Activated T-helper 9 cell treated with anti-CD3 and anti-CD28 coated beads, Interleukin-2, amount 50 U/mL, for 16 hours (primary cell): Measurements from ENCODE around the gene CMSS1.

Experiments used
- DNase-seq: peaks from one replicate; pipeline ENCODE4 v3.0.0-alpha.2; 2020; ENCODE audit warnings: low read depth

Gene CMSS1

GRCh38 chr3:99934975-99935797, 117.5 kb downstream of the CMSS1 start:
- no peak for DNase-seq

GRCh38 chr3:99938270-99938911, 120.7 kb downstream of the CMSS1 start:
- no peak for DNase-seq

GRCh38 chr3:99939876-99940275, 122.2 kb downstream of the CMSS1 start:
- no peak for DNase-seq

DNA sequence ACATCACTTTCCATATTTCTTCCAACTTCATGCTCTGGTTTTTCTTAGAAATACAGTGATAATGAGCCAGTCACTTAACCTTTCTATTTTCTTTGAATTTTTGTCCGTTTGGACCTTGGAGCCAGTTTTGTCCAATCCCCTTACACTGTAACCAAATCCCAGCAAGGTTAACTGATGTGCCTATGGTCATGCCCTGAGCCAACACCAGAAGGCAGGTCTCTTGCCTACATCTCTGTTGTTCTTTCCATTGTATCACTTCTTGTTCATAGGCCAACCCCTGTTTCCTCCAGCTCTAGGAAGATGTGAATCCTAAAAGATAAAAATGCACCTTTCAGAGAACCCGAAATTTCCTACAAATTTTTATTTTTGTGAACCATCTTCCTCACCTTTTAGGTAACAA, 122.7 kb downstream of the CMSS1 start:
- DNase-seq = no peak

GRCh38 chr3:99941211-99941610, 123.5 kb downstream of the CMSS1 start:
- DNase-seq = no peak

DNA sequence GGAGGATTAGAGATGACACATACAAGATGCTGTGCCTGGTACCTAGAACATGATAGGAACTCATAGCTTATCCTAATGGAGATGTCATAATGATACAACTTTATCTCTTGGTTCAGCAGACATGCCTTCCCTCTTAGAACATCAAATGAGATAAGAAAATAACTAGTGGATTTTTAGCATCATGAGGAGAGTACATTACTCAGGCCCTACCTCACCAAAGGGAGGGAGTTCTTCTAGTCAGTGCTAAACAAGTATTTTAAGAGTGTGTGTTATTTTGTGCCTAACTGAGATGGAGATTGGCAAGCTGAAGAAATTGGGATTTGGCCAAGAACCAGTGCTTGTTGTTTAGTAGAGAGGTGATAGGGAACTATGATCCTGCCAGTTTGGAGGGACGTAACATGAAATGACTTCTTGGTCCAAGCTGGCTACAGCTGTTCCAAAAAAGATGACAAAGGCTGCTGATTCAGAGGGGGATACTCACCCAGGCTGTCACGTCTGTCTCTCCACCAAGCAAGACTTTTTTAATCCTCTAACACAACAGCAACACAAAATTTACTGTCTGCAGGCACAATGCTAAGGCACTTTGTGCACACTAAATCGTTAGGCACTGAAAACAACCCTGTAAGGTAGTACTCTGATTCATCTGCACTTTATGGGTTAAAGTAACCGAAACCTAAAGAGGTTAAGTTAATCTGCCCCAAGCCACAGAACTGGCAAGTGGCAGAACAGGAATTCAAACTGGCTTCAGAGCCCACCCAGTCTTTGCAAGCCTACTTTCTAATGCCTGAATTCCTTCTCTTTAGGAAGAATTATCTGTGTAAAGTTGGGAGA, 126.5 kb downstream of the CMSS1 start:
- no peak for DNase-seq

DNA sequence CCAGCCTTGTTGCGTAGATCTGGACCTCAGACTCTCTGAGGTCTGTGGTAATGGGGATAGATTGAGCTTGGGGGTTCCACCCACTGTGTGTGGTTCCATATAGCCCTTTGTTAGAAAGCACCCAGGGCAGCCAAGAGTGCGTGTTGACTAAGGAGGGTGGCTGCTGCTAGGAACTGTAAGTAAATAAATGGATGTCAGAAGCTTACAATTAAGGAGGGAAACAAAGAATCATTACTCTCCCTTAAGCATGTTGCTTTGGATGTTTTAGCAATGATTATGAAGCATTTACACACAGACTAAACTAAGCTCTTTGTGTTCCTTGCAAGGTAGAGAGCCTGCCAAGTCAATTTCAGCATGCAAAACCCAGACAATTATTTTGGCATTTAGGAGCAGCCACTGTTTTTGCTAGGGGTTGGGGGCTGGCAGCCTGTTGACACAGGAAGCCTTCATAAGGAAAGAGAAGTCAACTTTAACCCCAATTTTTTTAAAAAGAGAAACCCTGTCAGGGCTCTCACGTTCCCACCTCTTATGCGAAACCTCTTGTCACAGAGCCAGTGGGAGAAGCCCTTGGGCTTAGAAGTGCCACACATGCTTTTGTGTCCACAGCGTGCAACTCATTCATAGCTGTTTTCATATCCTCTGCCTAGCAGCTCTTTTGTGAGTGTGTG, 127.8 kb downstream of the CMSS1 start:
- DNase-seq = no peak

DNA sequence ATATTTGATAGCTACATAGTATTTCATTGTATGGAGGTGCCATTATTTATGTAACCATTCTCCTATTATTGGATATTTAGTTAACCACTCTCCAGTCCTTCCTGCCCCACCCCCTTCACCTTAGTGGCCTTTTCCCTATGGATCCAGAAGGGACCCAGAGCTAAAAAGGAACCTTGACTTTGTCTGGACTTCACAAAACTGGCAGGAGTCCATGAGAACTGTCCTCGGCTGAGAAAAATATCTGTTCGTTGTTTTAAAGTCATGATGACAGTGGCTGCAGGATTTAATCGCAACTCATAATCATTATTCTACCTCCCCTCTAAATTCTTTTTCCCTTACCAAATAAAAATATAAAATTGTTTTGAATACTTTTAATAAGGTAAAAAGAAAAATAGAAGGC, 129.7 kb downstream of the CMSS1 start:
- no peak for DNase-seq

DNA sequence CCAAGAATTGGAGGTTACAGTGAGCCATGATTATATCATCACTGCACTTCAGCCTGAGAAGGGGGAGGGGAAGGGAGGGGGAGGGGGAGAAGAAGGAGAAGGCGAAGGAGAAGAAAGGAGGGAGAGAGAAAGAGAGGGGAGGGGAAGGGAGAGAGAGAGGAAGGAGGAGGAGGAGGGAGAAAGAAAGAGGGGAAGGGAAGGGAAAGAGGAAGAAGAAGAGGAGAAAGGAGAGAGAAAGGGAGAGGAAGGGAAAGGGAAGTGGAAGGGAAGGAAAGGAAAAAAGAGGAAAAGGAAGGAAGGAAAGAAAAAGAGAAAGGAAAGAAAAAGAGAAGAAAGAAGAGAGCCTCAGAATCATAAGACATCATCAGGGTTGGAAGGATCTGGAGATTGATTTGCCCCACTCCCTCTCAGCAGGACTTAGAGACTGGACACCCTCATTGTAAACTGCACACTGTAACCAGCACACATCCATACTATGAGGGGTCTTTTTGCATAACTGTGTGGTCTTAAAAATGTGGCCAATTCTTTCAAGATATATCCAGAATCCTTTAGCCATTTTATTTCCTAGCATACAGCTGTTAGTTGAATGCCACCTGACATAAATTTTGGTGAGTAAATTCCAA, 130.9 kb downstream of the CMSS1 start:
- DNase-seq = no peak

DNA sequence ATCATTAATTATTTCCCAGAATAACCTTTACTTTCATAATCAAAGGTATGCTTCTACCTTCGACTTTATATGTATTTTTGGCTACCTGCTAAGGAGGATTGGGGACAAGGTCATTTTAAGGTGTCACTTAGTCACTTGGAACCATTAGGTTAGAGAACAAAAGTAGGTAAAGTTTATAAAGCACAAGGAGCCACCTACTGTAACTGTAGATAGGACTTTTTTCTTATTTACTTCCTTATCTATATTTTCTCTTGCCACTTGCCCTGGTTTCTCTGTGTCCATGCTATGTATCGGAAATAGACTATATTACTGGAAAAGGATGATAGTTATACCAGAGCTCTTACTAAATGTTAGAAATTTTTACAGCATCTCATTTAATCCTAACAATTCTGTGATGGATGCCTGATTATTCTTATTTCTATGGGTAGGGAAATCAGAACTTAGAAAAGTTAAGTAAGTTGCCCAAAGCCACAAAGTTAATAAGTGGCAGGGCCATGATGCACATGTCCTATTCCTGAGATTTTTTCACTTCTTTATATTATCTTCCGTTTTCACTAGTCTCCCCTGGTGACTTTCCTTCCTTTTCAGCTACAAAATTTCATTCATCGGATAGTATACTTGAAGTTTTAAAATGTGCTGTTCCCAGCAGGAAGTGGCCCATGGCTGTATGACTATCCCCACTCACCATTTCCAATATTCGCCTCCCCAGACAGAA, 132.5 kb downstream of the CMSS1 start:
- no peak for DNase-seq

- no peak for DNase-seq
These were observed 133.3 kb downstream of the CMSS1 start for GRCh38 chr3:99950921-99951320.

GRCh38 chr3:99951701-99952100, 134.0 kb downstream of the CMSS1 start:
- DNase-seq = no peak

GRCh38 chr3:99952306-99952705, 134.6 kb downstream of the CMSS1 start:
- DNase-seq = no peak

GRCh38 chr3:99953596-99953995, 135.9 kb downstream of the CMSS1 start:
- no peak for DNase-seq

GRCh38 chr3:99954914-99955644, 137.4 kb downstream of the CMSS1 start:
- DNase-seq = no peak

DNA sequence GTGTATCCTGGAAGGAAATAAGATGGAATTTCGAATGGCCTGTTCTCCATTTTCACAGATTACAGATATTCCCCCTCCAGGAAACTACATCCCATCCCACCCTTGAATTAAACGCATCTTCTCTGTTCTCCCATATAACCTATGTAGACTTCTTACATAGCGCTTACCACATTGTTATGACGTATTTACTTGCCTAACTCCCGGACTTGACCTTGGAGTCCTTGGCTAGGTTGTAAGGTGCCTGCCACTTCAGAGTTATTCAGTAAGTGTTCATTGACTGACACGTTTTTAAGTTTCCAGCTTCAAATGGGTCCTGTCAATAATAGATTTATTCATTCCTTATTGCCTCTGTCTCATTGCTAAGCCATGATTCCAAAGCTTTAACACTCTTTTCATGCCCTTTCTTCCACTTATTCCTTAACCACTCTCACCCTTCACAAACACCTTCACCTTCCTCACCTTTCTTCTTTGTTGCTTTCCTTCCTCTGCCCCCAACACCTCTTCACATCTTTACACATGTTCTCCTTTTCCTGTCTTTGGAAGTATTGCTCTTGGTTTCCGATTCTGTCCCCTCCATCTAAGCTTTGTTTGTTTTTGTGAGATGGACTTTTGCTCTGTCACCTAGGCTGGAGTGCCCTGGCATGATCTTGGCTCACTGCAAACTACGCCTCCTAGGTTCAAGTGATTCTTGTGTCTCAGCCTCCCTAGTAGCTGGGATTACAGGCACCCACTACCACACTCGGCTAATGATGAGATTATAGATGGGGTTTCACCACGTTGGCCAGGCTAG, 138.3 kb downstream of the CMSS1 start:
- no peak for DNase-seq

GRCh38 chr3:99957151-99957796, 139.6 kb downstream of the CMSS1 start:
- DNase-seq = no peak

GRCh38 chr3:99958222-99958912, 140.7 kb downstream of the CMSS1 start:
- DNase-seq = no peak
